SIG-M5 treated with dmso at 0.1 percent for 504 hours (cell line): ENCODE results near the gene MFRP.

ENCODE experiments used
- DNase-seq: peaks from one replicate; lab custom pipeline; 2025; ENCODE audit not compliant: unreplicated experiment; lab: John Stamatoyannopoulos, UW

Gene MFRP

DNA sequence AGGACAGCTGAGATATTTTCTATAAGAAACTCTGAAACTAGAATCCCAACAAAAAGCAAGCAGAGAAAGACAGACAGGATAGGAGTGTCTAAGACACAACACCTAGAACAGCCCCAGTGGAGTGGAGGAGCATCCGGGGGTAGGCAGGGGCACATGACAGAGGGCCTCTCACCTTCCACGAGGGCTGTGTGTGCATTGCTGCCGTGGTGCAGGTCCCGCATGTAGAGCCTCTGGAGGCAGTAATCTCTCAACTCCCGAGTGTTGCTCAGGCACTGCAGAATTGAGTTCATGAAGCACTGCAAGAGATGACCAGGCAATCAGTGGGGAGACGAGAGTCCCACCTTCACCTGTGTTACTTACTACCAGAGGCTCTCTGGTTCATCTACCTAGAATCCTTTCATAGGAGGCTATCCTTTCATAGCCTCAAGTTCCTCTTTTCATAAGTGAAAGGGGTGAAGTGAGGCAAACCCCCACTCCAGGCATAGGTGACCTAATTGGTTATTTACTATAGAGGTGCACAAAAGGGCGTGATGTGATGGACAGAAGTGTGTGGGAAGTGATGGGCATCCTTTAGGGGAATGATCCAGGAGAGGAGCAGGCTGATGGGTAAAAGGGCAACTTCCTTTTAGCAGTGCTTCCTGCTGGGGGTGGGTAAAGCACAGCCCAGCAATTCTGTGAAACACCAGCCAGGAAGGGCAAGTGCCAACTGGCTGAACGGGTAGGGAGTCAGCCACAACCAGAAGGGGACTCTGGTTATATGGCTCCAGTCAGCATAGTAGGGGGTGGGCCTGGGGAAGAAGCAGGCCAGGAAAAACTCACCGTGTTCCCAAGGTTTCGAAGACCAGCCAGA, 13.1 kb upstream of the MFRP start:
- DNase-seq: peak; percentile 15

DNA sequence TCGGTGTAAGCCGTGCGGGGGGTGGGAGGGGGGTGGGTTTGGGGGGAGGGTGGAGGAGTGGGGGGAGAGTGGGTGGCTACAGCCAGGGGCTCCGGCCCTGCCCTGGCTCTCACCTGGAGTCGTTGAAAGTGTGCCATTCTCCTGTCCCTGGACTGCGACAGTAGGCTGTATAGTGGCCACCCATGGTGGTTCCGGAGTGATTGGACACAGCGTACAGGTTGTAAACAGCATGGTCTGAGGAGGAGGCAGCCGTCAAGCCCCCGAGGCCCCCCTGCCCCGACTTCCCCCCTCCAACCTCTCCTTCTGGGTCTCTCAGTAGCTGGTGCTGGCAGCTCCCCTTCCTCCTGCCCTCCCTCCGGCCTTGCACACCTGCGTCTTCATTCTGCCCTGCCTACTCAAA, 10.6 kb upstream of the MFRP start:
- DNase-seq: no peak

DNA sequence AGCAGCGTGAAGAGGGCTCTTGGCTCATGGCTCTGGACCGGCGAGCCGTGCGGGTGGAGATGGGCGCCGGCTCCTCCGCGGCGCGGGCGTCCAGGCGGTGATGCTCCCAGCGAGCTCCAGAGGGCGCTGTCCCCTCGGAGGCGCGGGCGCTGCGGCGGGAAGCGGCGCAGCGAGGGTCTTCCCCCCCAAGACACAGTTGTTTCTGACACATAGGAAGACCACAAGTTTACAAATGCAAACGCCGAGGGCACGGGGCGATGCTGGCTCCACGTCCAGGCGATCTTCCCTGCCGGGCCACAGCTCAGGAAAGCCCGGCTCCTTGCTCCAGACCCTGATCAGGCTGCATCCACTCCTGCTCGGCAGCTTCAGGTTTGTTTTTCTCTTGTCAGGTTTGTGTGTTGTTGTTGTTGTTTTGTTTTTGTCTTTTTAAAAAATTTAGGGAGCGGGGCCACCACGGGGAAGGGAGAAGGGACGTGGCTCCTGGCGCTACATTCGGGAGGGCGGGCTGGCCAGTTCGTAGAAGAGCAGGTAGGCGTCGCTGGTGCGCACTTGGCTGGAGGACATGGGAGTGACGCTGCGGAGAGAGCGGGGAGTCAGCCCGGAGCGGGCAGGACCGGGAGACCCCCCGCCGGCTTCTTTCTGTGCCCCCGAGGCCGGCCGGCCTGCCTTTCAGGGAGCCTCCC, 10.0 kb upstream of the MFRP start:
- DNase-seq: peak; percentile 72

DNA sequence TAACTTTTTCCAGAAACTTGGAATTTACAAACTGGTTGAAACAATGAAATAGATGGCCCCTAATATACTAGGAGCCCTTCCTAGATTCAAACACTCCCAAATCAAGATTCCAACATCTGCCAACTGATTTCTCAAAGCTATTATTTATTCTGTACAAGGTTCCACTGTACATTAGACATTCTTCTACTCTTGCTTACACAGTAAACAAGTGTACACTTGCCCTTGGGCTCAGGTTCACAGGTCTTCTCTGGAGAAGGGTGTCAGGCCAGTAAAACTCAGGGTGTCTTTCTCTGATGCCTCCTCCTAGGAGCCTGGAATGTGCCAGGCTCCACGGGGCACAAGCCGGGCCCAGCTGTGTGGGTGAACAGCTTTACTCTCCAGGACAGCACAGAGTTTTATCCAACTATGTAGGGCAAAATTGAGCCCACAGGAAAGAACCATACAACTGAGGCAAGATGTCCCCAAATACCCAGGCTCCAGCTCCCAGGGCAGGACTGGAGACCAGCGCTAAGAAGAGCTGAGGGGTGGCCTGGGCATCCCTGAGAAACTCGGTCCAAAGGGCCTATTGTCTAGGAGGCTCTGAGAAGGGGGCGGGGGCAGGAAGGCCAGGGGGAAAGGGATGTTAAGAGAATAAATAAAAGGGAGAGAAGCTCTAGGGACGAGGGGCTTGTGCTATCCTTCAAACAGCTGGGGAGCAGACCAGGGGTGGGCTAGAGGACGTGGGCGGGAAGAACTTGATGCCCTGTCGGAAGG, 8.8 kb upstream of the MFRP start:
- DNase-seq: no peak

DNA sequence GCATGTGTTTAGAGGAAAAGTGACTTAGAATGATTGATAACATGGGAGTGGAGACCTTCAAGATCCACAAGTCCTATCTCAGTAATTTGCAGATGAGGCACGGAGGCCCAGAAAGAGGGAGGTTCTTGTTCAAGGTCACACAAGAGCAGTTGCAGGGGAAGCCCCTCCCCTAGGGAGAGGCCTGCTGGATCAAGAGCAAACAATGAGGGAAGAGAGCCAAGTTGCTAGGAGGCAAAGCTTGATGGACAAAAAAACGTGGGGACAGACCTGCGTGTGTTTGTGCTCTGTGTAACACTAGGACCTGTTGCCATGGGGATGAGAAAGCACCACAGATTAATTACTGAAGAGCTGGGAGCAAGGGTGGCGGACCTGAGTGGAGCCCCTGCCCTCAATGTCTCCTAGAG, 6.4 kb upstream of the MFRP start:
- DNase-seq: no peak

DNA sequence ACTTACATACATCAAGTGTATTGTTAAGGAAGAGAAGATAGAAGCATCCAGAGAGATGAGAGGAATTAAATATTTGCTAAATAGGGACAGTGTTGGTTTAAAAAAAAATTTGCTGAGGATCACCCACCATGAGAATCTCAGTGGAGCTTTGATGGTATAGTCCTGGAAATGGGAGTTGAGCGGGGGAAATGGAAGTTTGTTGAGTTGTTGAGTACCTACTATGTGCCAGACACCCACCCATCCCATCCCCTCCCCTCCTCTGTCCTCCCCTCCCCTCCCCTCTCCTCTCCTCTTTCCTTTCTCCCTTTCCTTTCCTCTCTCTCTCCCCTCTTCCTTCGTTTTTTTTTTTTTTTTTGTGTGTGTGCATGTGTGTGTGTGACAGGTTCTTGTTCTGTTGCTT, 4.7 kb upstream of the MFRP start:
- DNase-seq: no peak

DNA sequence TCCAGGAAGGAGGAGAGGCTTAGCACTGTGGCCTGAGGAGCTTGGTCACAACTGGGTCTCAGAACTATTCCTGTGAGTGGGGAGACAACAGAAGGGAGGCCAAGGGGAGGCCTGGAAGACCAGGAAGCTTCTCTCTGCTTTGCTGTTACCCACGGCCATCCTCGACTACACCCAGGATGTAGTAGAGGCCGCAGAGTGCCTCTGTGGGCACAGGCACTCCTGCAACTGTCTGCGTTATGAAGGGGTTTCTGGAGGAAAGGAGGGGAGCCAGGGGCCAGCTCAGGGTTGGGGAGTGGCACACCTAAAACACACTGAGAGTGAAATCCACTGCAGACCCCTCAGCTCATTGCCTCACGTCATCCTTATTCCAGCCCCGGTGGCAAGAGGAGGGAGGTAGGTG, 3.8 kb upstream of the MFRP start:
- no peak for DNase-seq

DNA sequence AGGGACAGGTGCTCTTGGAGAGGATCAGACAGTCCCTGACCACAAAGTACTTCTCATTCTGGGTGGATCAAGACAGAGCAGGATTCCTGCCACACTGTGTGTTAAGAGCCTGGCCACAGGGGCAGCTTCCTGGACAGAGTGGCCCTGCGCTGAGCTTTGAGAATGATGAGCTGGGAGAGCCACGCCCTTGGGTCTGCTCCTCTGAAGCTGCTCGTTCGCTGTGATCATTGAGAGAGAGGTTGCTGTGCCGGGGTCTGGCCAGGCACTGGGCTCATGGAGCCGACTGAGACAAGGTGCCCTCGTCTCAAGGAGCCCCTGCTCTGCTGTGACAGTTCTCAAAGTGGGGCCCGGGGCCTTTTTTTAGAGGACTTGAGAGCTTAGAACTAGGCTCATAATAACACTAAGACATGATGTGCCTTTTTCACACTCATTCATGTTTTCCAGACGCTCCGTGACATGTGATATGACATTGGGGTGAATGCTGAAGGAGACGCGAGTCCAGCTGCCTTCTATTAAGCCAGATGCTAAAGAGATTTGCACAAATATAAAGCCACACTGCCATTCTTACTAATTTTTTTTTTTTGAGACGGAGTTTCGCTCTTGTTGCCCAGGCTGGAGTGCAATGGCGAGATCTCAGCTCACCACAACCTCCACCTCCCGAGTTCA, 1.6 kb upstream of the MFRP start:
- no peak for DNase-seq

DNA sequence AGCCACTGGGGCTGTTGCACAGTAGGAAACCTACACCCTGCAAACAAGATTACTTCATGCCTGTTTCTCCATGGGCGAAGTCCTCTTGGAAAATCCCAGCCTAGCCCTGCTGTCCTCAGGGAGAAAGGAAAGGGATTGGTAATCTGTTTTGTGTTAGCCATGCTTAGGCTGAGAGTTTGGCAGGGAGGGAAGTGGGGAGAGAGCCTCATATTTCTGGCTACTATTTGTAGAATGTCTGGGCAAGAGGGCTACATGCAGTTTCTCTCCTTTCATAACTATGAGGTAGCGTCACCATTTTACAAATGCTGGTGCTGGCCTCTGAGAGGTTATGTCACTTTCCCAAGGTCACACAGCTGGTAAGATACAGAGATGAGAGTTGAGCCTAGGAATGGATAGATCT, 737 bp upstream of the MFRP start:
- no peak for DNase-seq

DNA sequence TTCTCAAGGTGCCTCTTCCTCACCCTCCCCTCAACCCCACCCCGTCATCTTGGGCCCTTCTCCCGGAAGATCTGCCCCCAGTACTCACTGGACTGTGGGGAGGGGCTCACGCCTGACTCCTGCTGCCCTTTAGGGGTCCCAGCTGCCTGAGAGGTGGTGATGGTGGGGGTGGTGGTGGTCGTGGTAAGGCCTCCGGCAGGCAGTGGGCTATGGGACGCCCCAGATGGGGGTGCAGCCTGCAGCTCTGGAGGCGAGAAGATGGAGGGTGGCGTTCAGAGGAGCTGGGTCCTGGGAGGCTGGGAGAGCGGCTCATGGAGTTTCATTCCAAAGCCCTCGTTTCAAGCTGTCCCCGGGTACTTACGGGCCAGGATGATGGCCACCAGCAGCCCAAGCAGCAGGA, 820 bp downstream of the MFRP start:
- DNase-seq: no peak

DNA sequence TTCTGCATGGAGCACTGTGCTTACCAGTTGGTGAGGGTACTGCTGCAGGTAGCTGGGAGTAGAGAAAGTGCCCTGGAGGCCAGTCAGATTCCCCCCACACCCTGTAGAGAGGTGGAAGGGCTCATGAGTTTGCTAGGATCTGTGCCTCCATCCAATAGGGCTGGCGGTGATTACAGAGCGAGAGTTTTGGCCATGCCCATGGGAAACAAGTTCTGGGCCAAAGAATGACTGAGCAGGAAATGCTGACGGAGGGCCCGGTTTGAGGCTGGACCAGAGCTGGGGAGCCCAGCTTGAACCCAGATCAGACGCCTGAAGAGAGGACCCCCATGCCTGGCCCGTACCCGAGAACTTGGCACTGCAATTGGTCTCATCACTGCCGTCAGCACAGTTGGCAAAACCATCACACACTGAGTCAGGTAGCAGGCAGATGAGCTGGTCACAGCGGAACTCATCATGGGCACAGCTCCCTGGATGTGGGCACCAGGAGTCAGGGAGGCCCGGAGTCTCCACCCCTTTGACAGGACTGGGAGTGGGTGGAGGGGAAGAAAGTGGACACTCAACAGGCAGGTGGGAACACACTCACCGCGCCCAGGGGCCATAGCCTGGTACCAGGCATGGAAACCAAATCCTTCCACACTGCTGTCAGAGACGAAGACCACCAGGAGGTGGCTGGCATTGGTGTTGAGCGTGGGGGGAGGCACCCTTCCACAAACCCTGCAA, 2.1 kb downstream of the MFRP start:
- no peak for DNase-seq

DNA sequence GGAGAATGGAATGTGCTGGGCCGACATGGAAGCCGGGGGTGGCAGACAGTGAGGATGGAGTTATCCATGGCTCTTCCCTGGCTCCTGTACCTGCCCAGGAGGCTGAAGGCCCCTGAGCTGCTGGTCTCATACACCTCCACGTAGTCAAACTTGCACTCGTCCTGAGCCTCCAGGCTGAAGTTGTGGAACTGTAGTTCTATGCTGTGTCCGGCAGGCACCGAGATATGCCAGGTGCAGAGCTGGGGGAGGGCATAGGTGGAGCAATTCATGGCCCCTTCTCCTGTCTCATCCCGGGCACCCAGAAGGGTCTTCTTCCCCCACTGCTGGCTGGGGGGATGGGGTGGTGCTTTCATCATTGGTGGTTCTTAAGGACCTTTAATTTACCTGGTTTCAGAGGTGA, 2.8 kb downstream of the MFRP start:
- no peak for DNase-seq

DNA sequence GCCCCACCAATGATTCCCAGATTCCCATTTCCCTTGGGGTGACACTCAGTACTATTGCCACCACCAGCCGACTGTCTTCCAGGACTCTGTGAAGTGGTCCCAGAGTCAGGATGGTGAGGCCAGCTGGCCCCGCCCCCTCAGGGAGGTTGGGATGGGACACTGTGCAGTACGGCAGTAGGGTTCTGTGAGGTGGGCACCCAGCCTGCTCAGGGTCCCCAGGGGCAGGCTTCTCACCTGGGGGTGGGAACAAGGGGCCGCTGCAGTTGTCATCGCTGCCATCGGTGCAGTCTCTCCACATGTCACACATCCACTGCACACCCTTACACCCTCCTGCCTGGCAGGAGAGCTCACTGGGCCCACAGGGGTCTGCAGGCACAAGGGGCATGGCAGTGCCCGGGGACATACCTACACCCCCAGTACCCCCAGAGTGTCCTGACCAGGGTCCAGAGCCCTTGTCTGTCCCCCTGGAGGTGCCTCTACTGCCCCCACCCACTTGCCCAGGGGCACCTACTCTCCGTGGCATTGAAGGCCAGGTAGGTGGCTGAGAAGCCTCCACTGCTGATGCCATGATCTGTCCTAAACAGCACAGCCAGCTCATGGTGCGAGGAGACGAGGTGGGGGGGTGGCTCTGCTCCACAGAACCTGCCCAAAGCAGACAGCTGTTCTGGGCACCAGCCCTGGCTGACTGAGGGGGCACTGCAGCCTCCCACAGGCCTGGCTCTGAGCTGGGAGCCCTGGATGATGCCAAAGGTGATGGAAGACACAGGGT, 4.0 kb downstream of the MFRP start:
- no peak for DNase-seq

DNA sequence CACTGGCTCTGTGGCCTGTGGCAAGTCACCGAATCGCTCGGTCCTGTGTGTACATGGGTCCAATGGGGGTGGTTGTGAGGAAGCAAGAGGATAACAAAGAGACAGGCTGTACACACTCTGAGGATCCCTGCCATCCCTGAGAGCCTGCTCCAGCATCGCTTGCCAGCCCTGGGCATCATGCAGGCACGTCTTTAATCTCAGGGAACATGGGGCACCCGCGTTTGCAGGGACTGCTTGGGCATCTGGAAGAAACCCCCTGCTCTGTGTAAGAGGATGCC, 4.5 kb downstream of the MFRP start:
- no peak for DNase-seq

DNA sequence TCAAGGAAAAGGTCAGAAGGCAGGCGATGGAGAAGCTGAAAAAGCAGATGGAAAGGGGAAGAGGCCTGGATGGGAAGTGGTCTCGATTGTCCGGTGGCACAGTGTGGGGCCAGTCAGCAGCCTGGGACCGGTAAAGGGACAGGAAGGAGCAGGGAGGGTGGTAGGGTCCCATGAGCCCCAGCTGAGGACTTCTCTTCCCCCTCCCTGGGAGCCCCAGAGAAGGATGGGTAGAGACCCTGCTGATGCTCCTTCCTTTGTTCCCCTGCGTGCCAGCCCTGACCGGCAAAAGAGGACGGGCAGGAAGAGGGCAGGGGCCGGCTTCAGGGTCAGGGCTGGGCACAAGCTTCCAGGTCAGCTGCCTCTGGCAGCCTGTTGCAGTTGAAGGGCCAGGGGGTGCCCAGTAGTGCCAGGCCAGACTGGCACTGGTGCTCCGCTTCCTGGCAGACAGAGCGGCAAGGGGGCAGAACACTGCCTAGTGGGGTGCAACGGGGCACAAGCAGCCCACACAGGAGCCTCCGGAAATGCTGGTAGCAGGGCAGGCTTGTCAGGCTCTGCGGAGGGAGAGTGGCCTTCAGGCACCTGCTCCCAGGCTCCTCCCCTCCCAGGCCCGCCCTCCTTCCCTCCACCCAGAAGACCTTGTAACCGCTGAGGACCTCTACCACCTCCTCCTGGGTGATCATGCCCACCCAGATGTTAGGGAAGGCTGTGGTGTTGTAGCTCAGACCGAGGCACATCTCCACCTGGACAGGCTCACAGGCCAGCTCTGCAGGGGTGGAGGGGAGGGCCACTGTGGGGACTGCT, 5.1 kb downstream of the MFRP start:
- DNase-seq: no peak

DNA sequence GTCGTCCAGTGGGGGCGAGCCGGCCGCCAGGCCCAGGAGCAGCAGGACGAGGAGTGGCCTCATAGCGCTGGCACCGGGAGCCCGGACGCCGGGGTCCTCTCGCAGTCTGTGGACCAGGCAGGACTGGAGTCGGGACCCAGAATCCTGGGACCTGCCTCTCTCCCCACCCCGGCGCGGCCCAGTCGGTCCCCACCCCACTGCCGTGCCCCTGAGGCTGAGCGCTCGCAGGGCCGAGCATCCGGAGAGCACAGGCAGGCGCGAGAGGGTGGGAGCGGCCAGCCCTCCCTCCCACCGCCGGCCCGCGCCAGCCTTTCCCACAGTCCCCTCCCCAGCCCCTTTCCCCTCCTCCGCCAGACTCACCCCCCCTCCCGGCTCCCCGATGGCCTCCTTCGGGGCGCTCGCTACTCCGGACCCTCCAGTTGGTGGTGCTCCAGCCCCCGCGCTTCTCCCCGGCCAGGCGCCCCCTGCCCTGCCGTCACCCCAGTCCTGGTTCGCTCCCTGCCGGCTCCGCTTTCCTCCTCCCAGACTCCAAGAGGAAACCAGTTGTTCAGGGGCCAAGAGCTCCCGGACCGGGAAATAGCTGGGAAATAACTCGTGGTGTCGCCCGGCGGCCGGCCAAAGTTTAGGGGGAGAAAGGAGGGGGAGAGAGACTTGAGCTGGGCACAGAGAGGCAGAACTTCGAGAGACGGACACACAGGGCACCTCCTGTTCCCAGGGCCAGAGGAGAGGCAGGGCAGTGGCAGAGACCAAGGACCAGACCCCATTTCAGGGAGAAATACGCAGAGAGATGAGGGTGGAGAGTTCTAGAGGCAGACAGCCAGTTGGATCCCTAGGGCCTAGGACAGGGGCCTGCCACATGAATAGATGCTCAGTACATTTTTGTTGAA, 5.9 kb downstream of the MFRP start, which contains the start of gene C1QTNF5:
Gene C1QTNF5, minus strand, starts transcription at position 549 of the 887 bp plus-strand sequence. Its CDS starts 486 bp downstream, at position 63.
- DNase-seq: no peak

DNA sequence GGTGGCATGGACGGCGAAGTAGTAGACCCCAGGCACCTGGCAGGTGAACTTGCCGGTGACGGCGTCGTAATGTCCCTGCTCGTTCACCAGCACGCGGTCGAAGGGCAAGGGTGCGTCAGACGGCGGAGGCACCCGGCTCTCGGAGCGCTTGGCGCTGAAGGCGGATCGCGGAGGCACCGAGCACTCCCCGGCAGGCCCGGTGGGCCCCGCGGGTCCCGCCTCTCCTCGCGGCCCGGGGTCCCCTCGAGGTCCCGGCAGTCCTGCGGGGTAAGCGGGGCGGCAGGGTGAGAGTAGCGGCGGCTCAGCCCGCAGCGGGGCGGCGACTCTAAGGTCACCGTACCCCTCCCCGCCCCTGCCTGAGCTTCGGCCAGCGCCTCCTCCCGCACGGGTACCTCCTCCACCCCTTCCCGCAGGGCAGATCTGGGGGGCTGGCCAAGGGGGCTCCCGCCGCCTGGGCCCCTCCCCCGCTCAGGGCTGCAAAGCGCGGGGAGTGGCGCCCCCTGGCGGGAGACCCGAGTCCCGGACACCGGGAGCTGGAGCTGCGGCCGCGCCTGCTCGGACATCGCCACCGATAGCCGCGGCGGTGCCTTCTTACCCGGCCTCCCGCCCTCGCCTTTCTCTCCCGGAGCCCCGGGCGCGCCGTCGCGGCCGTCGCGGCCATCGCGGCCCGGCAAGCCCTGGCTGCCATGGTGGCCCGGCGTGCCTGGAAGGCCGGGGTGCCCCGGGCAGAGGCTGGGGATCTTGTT, 6.7 kb downstream of the MFRP start:
- no peak for DNase-seq
